Kidney (tissue), 14 donors: ENCODE data around the gene FBXO27. TPM values are rescaled to one million over a fixed set of nuclear protein-coding genes. Genes with fewer than 3 reads are reported as not detected.

Source experiments
- DNase-seq, 5 donors: peaks; one replicate each; pipeline ENCODE4 v3.0.0-alpha.2; 2013 to 2020
- FAIRE-seq: peaks from 2 replicates; lab custom pipeline; 2012; peaks lifted over from hg19 to GRCh38; lab: Jason Lieb, UNC
- H3K27ac ChIP-seq, 2 donors: one replicate each; pipeline ENCODE4 v1.7.0; 2013; ENCODE audit warnings: low read depth in 2 of 2, low read length in 2 of 2, inconsistent platforms in 1 of 2
- H3K27me3 ChIP-seq: one replicate; pipeline ENCODE4 v1.7.1; 2013; ENCODE audit warnings: low read length, inconsistent platforms; ENCODE audit not compliant: control insufficient read depth, insufficient read depth
- H3K36me3 ChIP-seq, 3 donors: one replicate each; pipeline versions ENCODE4 v1.7.0 to v1.7.1; 2013; ENCODE audit warnings: low read length in 3 of 3, control low read depth in 1 of 3, inconsistent platforms in 1 of 3; ENCODE audit not compliant: insufficient read depth in 3 of 3, control insufficient read depth in 2 of 3
- H3K4me1 ChIP-seq, 3 donors: one replicate each; pipeline versions ENCODE4 v1.7.0 to v1.7.1; 2013; ENCODE audit warnings: low read length in 3 of 3, inconsistent platforms in 1 of 3, low read depth in 1 of 3; ENCODE audit not compliant: control insufficient read depth in 2 of 3, insufficient read depth in 2 of 3
- H3K4me3 ChIP-seq, 3 donors: one replicate each; pipeline versions ENCODE4 v1.7.0 to v1.8.1; 2013; ENCODE audit warnings: low read length in 3 of 3, control low read depth in 1 of 3, inconsistent platforms in 1 of 3
- H3K9ac ChIP-seq, 3 donors: one replicate each; pipeline versions ENCODE4 v1.7.0 to v1.7.1; 2013; ENCODE audit warnings: low read length in 3 of 3, control low read depth in 1 of 3, inconsistent platforms in 1 of 3
- H3K9me3 ChIP-seq, 3 donors: one replicate each; pipeline versions ENCODE4 v1.7.0 to v1.7.1; 2013; ENCODE audit warnings: low read length in 3 of 3, control low read depth in 1 of 3, inconsistent platforms in 1 of 3; ENCODE audit not compliant: control insufficient read depth in 2 of 3, insufficient read depth in 1 of 3
- CTCF ChIP-seq: IDR thresholded peaks from 3 replicates; pipeline ENCODE4 v1.5.1; 2012; ENCODE audit warnings: mild to moderate bottlenecking, moderate library complexity, borderline replicate concordance; ENCODE audit not compliant: insufficient read depth; ENCODE audit errors: extremely low read depth
- intact Hi-C: fragments of 100-400 bp; cut with DNase I; formaldehyde crosslinking; loops from one replicate; pipeline ENCODE4 v1.11.1; 2022
- polyA plus RNA-seq: library from polyadenylated mRNA; stranded (reverse); fragments of 350-450 nt; fragmentation: Illumina TruSeq; extraction: RNeasy Lipid Tissue Mini Kit (QIAGEN cat#74804); gene quantifications from one replicate; pipeline ENCODE4 v1.2.3, GENCODE V29; 2014; ENCODE audit warnings: low read depth, low replicate concordance; ENCODE audit not compliant: insufficient read depth
- total RNA-seq: library from RNA; stranded (reverse); fragmentation: NEBNext Ultra II Directional; extraction: Animal tissue kit (Norgen Biotek cat#: 25700); gene quantifications from one replicate; pipeline ENCODE4 v1.2.1, GENCODE V29; 2021
- donor health status: control.
- donor health status: control.
- donor health status: control.
- donor health status: control.
- donor health status: control.
- donor health status: DM: yes; HTN: yes; CAD: no.
- donor health status: Normal renal cell carcinoma (clear cell type).

FBXO27 gene
- total and polyA plus RNA-seq, 2 donors from 2014 or later, result 7.8 to 8.3 TPM

GRCh38 chr19:39037194-39037593 is 4.8 kb upstream of the FBXO27 start:
- no peak overlapping the region for H3K4me3 ChIP-seq
- no peak for TF ChIP-seq CTCF
- H3K27ac ChIP-seq, result no peak overlapping the region
- FAIRE-seq (no peak), DNase-seq (no peak)
- no peaks in the 10 kb centered on the region for H3K27me3 ChIP-seq
- no peaks in the 10 kb centered on the region for H3K36me3 ChIP-seq
- H3K9me3 ChIP-seq, result no peaks in the 10 kb centered on the region
- H3K9ac ChIP-seq, result no peak overlapping the region
- H3K4me1 ChIP-seq, result peaks cover 0 to 5% (median 0%) of the 10 kb centered on the region in 3 donors
- intact Hi-C loops, result no loop called here

GRCh38 chr19:39036581-39036980 is 4.2 kb upstream of the FBXO27 start:
- H3K27ac ChIP-seq, result no peak overlapping the region
- H3K4me1 ChIP-seq, result peaks cover 0 to 5% (median 0%) of the 10 kb centered on the region in 3 donors
- no peaks in the 10 kb centered on the region for H3K27me3 ChIP-seq
- H3K4me3 ChIP-seq, result no peak overlapping the region
- DNase-seq, result no peak
- intact Hi-C loops, result no loop called here
- no peak for TF ChIP-seq CTCF
- H3K36me3 ChIP-seq, result no peaks in the 10 kb centered on the region
- no peak overlapping the region for H3K9ac ChIP-seq
- H3K9me3 ChIP-seq, result no peaks in the 10 kb centered on the region
- FAIRE-seq, result no peak

- Histone ChIP-seq H3K27ac (peak overlapping the region; percentile 67 to 70), H3K9me3 (no peaks in the 10 kb centered on the region), H3K4me1 (peaks cover 0 to 5% (median 3%) of the 10 kb centered on the region in 3 donors), H3K36me3 (no peaks in the 10 kb centered on the region), H3K9ac (no peak overlapping the region), H3K27me3 (no peaks in the 10 kb centered on the region), H3K4me3 (peak overlapping the region; percentile 39 to 63 (median 59))
- TF ChIP-seq CTCF, result no peak
- intact Hi-C loops, result no loop called here
- DNase-seq (peak; percentile 95 to 99 (median 98)), FAIRE-seq (no peak)
Measured at GRCh38 chr19:39031368-39032062, 834 bp downstream of the FBXO27 start.
